Rectal smooth muscle tissue (tissue), 1 donor: ENCODE measurements around the gene YLPM1.

Experiments
- H3K27ac ChIP-seq: one replicate; pipeline ENCODE4 v1.7.0; 2013; ENCODE audit warnings: low read depth, low read length, inconsistent platforms
- H3K27me3 ChIP-seq: one replicate; pipeline ENCODE4 v1.7.0; 2013; ENCODE audit warnings: low read length; ENCODE audit not compliant: control insufficient read depth, insufficient read depth
- H3K36me3 ChIP-seq: one replicate; pipeline ENCODE4 v1.7.0; 2013; ENCODE audit warnings: low read length; ENCODE audit not compliant: control insufficient read depth, insufficient read depth
- H3K4me1 ChIP-seq: one replicate; pipeline ENCODE4 v1.7.0; 2013; ENCODE audit warnings: low read length; ENCODE audit not compliant: control insufficient read depth, insufficient read depth
- H3K4me3 ChIP-seq: one replicate; pipeline ENCODE4 v1.7.0; 2013; ENCODE audit warnings: low read length
- H3K9ac ChIP-seq: one replicate; pipeline ENCODE4 v1.7.0; 2013; ENCODE audit warnings: low read length

The YLPM1 gene

DNA sequence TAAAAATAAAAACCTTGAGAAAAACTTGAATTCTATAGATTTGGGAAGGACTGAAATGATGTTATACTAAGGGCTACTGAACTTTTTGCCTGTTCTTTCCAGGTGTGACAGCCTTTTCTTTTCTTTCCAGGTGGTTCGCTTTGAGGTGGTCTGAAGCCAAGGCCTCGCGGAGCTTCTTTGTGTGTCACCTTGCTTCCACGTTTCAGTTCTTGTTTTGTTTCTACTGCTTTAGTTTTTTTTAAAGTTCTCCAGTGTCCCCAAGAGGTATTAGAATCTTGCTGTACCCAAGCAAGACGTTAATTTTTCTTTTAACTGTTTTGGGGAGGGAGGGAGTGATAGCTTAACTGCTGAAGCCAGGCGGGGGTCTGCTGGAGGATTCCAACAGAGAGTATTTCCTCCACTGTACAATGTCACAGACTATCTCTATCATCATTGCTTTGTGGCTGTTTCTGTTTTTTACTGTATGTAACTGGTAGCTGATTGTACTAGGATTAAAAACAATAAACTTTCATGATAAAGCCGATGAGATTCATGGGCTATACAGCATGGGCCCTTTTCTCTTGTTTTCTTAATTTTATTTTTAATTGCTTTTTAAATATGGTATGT, 72.6 kb downstream of the YLPM1 start:
- H3K36me3 ChIP-seq = peaks cover under 1% of the 10 kb centered on the region
- no peak overlapping the region for H3K9ac ChIP-seq

DNA sequence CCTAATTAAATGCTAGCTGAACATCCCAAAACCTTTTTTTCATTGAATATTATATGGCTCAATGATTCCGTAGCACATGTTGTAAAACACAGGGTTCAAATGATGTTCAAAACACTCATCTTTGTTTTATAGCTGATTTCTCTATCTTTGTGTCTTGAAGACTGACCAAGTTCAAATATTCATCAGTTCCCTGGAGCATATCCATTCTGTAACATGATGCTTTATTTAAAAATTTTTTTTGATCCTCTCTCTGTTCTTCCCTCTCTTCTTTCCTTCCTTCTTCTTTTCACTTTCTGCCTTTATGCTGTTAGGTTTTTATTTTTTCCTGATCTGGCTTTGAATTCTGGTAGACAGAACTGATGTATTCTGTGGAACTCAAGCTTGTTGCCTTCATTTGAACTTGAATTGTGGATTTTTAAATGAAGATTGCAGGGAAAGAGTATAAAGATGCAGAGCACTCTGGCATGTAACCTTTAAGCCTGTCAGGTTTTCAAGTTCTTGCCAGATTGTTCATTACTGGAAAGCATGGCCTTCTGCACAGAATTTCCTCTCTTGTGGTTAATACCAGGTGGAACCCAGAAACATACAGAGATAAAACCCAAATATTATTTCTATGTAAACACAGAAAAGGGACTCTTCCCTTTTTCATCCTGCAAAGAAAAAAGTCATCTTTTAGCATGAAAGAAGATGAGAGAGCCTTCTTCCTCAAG, 73.3 kb downstream of the YLPM1 start:
- Histone ChIP-seq H3K27me3 (no peaks in the 10 kb centered on the region), H3K36me3 (no peaks in the 10 kb centered on the region), H3K27ac (no peak overlapping the region), H3K4me3 (no peak overlapping the region), H3K9ac (no peak overlapping the region), H3K4me1 (peaks cover 3% of the 10 kb centered on the region)

More for the DNA sequence above, 72.6 kb downstream of the YLPM1 start:
- Histone ChIP-seq H3K4me3 (no peak overlapping the region), H3K27ac (no peak overlapping the region), H3K27me3 (no peaks in the 10 kb centered on the region), H3K4me1 (peaks cover 3% of the 10 kb centered on the region)

DNA sequence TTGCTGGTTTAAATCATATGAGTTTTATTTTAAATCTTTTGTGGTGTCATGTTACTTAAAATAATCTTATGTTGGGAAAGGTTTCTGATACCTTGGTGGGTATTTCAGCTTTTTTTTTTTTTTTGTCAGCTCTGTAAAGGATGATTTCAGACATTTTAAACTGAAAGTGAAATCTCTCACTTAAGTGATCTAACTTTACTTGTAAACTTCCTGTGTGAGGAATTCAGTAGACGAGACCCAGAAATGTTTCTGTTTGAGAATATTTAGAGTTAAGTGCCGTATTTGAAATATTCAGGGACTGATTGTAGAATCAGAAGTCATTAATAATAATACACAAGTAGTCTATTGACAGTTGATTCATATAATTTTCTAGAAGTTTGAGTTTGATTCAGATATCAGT, 75.0 kb downstream of the YLPM1 start:
- Histone ChIP-seq H3K9ac (no peak overlapping the region), H3K27me3 (no peaks in the 10 kb centered on the region), H3K36me3 (no peaks in the 10 kb centered on the region), H3K27ac (no peak overlapping the region), H3K4me1 (peaks cover 3% of the 10 kb centered on the region), H3K4me3 (no peak overlapping the region)

DNA sequence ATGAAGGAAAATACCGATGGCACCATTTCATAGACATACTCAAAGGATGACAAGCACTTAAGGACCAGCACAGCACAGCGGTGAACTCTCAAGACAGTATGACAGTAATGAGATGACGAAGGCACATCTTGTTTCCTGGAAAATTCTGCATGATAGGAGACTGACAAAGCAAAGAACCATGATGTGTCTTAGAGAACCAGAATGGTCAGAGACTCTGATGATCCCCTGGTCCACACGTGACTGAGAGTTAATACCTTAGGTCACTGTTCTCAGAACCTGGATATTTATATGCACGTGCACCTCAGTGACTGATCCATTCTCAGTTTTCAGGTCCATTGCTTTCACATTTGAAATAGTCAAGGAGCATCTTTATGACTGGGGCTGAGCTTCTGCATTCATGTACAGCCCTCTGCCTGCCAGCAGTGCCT, 77.5 kb downstream of the YLPM1 start:
- Histone ChIP-seq H3K27ac (no peak overlapping the region), H3K4me1 (peaks cover 3% of the 10 kb centered on the region), H3K4me3 (no peak overlapping the region)

DNA sequence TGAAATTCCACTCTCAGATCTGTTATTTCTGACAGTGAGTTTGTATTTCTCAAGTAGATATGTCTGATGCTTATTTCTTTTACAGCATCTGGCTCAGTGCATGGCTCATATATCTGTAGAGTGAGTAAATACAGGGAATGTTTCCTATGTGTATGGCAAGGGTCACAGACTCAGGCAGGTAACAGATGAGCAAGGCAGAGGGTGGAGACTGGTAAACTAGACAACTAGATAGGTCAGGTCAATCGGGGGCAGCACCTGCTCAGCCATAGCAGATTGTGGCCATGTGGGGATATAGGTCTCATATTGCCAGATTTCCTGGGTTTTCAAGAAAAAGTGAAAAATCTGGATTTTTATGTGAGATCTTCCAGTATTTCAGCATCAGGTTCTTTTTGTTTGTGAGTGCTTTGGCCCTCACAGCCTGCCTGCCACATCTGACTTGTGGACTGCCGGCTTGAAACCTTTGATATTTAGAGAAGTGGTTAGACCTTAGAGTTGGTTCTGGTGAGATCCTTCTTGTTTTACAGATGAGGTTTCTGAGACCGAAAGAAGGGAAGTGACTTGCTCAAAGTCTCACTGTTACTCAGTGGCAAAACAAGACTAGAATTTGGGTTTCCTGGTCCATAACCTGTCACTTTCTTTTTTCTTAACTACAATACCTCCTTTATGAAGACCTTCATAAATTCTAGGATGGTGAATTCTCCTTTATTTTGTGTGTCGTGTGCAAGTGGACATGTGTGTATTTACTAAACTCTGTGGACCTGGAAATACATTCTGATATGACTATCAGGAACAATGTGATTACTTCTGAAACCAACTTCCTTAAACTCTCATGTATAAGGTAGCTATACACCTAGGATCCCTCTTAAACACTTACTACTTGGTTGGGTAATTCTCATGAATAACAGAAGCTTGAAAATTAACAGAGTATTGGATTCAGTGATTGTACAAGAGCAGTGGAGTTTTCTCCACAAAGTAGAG, 78.4 kb downstream of the YLPM1 start:
- peaks cover 3% of the 10 kb centered on the region for H3K4me1 ChIP-seq
- H3K9ac ChIP-seq = no peak overlapping the region
- H3K27ac ChIP-seq = no peak overlapping the region
- no peaks in the 10 kb centered on the region for H3K27me3 ChIP-seq
- no peaks in the 10 kb centered on the region for H3K36me3 ChIP-seq
- H3K4me3 ChIP-seq = no peak overlapping the region

More for the DNA sequence above, 77.5 kb downstream of the YLPM1 start:
- no peak overlapping the region for H3K9ac ChIP-seq
- no peaks in the 10 kb centered on the region for H3K27me3 ChIP-seq
- no peaks in the 10 kb centered on the region for H3K36me3 ChIP-seq

DNA sequence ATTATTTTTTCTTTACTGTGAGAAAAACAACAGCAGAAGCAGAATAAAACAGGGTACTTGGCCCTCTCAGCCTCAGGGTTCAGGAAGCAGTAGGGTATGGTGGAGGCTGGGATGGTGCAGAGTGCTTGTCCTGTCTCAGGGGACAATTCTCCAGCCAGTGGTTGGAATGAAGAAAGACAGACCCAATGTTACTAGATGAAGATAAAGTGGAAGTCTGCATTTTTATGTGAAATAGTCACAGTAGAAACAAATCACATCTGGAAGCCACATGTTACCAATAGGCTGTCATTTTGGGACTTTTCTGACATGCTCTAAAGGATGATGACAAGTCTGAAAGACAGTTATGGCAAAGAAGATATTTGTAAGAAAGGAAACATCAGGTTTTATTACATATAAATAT, 80.5 kb downstream of the YLPM1 start:
- no peaks in the 10 kb centered on the region for H3K36me3 ChIP-seq
- H3K9ac ChIP-seq = no peak overlapping the region
- no peak overlapping the region for H3K27ac ChIP-seq
- H3K27me3 ChIP-seq = no peaks in the 10 kb centered on the region
- H3K4me1 ChIP-seq = no peaks in the 10 kb centered on the region
- H3K4me3 ChIP-seq = no peak overlapping the region

DNA sequence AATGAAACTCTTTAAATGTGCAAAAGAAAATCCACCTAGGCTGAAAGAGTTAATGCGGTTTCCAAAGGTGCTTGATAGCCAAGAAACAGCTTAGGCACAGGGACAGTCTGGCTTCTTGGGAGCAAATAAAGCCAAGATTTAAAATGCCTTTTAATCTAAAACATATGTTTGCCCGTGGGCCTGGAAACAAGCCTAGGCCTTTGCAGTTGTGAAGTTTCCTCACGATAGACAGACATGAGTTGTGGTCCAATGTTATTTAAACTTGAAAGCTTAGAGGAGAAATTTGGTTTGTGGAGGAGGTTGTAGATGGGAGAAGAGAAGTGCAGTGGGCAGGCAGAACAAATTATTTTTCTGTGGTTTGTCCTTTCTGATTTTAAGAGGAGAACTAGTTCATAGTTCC, 83.1 kb downstream of the YLPM1 start:
- H3K4me1 ChIP-seq = no peaks in the 10 kb centered on the region
- H3K9ac ChIP-seq = no peak overlapping the region
- H3K27ac ChIP-seq = no peak overlapping the region
- H3K27me3 ChIP-seq = no peaks in the 10 kb centered on the region
- H3K36me3 ChIP-seq = no peaks in the 10 kb centered on the region
- H3K4me3 ChIP-seq = no peak overlapping the region

DNA sequence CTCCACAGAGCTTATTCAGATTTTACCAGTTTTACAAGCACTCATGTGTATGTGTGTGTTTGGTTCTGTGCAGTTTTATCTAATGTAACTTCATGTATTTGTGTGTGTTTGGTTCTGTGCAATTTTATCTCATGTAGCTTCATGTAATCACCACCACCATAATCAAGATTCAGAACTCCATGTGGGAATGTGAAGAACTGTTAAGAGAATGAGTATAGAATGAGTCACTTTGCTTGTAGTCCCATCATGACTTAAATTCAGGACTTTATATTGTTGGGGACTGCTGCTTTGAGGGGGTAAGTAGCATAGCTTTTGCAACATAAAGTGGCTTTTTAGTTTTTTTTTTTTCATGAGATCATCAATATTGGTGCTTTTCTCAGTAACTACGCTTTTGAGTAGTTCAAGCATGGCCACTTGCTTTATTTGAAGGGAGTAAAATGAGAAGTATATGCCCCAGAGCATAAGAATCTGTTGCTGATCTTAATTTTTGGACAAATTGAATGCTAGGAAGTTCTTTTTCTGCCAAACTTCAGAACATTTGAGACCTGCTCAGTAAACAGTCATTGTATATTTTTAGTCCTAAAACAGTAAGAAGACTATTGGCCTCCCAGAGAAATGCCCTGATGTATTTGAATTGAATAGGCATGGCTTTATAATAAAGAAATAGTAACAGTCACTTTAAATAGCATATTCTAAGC, 84.0 kb downstream of the YLPM1 start:
- Histone ChIP-seq H3K27me3 (no peaks in the 10 kb centered on the region), H3K4me3 (no peak overlapping the region)

DNA sequence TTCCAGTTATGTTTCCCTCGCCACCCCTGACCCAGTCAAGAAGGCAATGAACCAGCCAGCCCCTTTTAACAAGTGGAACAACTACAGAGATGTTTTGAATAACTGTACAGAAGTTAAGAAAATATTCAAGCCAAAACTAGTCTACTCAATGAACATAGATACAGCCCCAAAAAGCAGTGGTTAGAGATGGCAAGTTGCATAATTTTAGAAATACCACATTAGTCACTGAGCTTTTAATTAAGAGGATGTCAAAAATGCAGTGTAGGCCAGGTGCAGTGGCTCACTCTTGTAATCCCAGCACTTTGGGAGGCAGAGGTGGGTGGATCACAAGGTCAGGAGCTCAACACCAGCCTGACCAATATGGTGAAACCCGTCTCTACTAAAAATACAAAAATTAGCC, 85.7 kb downstream of the YLPM1 start:
- Histone ChIP-seq H3K9ac (no peak overlapping the region), H3K27ac (no peak overlapping the region), H3K27me3 (no peaks in the 10 kb centered on the region), H3K4me1 (peaks cover 7% of the 10 kb centered on the region), H3K36me3 (no peaks in the 10 kb centered on the region), H3K4me3 (no peak overlapping the region)

More for the DNA sequence above, 84.0 kb downstream of the YLPM1 start:
- Histone ChIP-seq H3K36me3 (no peaks in the 10 kb centered on the region), H3K9ac (no peak overlapping the region), H3K27ac (no peak overlapping the region), H3K4me1 (no peaks in the 10 kb centered on the region)

DNA sequence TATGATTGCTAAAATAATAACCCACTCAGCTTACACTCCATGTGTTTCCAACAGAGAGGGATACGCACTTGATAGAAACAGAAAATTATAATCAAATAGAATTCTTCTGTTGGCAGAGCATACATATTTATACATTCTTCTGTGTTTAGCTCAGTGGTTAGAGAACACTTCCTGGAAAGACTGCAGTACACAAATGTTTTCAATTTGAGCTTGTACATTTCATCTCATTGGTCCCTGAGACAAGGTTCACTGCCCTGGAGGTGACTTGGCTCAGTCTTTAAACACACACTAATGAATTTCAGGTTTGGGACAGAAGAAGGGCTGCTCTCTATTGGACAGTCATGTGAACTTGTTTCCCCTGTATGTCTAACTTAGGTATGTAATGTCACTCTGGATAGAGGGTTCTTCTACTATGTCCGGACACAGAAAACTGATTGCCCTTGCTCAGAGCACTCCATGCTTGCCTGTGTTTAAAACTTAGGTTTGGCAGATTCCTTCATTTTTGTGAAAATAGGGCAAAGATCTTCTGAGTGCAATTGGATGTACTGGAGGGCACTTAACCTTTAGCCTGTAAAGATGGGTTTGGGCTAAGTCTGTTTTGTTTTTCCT, 89.9 kb downstream of the YLPM1 start:
- Histone ChIP-seq H3K4me1 (peaks cover 10% of the 10 kb centered on the region), H3K4me3 (no peak overlapping the region), H3K9ac (no peak overlapping the region), H3K36me3 (no peaks in the 10 kb centered on the region), H3K27me3 (no peaks in the 10 kb centered on the region), H3K27ac (peak overlapping the region; percentile 6)

DNA sequence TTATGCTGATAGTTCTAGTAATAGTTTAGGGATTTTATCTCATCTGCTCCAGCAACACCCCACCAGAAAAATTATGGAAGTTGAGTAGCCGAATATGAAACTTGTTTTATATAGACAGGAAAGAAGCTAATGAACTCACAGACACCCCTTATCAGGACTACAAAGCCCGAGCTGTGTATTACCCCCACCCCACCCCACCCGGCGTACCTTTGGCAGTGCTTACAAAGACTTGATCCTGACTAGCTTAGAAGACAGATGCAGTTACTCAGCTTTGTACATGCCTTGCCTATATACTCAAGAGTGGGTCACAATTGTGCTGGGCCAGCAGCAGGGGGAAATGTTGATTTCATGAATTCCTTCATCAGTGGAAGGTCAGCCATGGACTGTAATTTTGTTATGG, 90.5 kb downstream of the YLPM1 start:
- Histone ChIP-seq H3K9ac (no peak overlapping the region), H3K27me3 (no peaks in the 10 kb centered on the region), H3K4me1 (peaks cover 10% of the 10 kb centered on the region), H3K27ac (no peak overlapping the region), H3K36me3 (no peaks in the 10 kb centered on the region), H3K4me3 (no peak overlapping the region)
